ENCODE measurements around the gene BLOC1S4. TPM values are rescaled to one million over a fixed set of nuclear protein-coding genes. Genes with fewer than 3 reads are reported as not detected.
"Not testable (repeated sequence)": the region's sequence is repeated elsewhere in the genome, so short reads cannot be mapped to it uniquely, and the experiment has no call there.

The BLOC1S4 gene
- total RNA-seq, 1 donor from 2014 or later: 21.4 TPM

- Histone ChIP-seq H3K4me3 (ENCODE audit: low read depth, low read length) (no peak overlapping the region), H3K36me3 (ENCODE audit: control insufficient read depth, insufficient read depth, low read length) (no peaks in the 10 kb centered on the region), H3K27me3 (ENCODE audit: control insufficient read depth, insufficient read depth, low read length) (no peaks in the 10 kb centered on the region)
- no peak for DNase-seq (ENCODE audit: low read depth)
- TF ChIP-seq, protein P1, sequence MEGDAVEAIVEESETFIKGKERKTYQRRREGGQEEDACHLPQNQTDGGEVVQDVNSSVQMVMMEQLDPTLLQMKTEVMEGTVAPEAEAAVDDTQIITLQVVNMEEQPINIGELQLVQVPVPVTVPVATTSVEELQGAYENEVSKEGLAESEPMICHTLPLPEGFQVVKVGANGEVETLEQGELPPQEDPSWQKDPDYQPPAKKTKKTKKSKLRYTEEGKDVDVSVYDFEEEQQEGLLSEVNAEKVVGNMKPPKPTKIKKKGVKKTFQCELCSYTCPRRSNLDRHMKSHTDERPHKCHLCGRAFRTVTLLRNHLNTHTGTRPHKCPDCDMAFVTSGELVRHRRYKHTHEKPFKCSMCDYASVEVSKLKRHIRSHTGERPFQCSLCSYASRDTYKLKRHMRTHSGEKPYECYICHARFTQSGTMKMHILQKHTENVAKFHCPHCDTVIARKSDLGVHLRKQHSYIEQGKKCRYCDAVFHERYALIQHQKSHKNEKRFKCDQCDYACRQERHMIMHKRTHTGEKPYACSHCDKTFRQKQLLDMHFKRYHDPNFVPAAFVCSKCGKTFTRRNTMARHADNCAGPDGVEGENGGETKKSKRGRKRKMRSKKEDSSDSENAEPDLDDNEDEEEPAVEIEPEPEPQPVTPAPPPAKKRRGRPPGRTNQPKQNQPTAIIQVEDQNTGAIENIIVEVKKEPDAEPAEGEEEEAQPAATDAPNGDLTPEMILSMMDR (IDR thresholded peaks at IDR 0.05; ENCODE audit: insufficient read depth, low read length, poor library complexity, severe bottlenecking): no peak
Observed at GRCh38 chr4:6723851-6724250, 7.9 kb downstream of the BLOC1S4 start.

- DNase-seq (ENCODE audit: low read depth): no peak
- Histone ChIP-seq H3K4me3 (ENCODE audit: low read depth, low read length) (no peak overlapping the region), H3K27me3 (ENCODE audit: control insufficient read depth, insufficient read depth, low read length) (no peaks in the 10 kb centered on the region), H3K36me3 (ENCODE audit: control insufficient read depth, insufficient read depth, low read length) (no peaks in the 10 kb centered on the region)
- TF ChIP-seq, protein P1 (IDR thresholded peaks at IDR 0.05; ENCODE audit: insufficient read depth, low read length, poor library complexity, severe bottlenecking): no peak
Observed at GRCh38 chr4:6724421-6725111, 8.6 kb downstream of the BLOC1S4 start.

- not testable (repeated sequence) for H3K36me3 ChIP-seq (ENCODE audit: control insufficient read depth, insufficient read depth, low read length); H3K27me3 ChIP-seq (ENCODE audit: control insufficient read depth, insufficient read depth, low read length); DNase-seq (ENCODE audit: low read depth); H3K4me3 ChIP-seq (ENCODE audit: low read depth, low read length)
Observed at GRCh38 chr4:6725427-6725961, 9.5 kb downstream of the BLOC1S4 start.

- Histone ChIP-seq H3K27me3 (ENCODE audit: control insufficient read depth, insufficient read depth, low read length) (no peaks in the 10 kb centered on the region), H3K4me3 (ENCODE audit: low read depth, low read length) (no peak overlapping the region), H3K36me3 (ENCODE audit: control insufficient read depth, insufficient read depth, low read length) (no peaks in the 10 kb centered on the region)
- TF ChIP-seq, protein P1 (IDR thresholded peaks at IDR 0.05; ENCODE audit: insufficient read depth, low read length, poor library complexity, severe bottlenecking): no peak
- no peak for DNase-seq (ENCODE audit: low read depth)
Observed at GRCh38 chr4:6727081-6727942, 11.3 kb downstream of the BLOC1S4 start.

DNA sequence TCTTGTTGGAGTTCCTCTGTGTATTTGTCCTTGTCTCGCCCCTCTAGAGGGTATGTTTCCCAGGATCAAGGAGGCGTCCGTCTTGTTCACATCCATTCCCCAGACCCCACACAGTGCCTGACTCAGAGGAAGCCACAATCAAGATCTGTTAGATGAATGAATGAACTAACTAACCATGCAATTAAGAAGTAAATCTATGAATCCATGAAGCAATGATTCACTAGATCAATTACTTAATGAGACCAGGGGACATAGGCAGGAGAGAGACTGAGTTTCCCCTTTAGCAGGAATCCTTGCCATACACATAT, 11.9 kb downstream of the BLOC1S4 start:
- DNase-seq (ENCODE audit: low read depth): no peak
- Histone ChIP-seq H3K36me3 (ENCODE audit: control insufficient read depth, insufficient read depth, low read length) (no peaks in the 10 kb centered on the region), H3K27me3 (ENCODE audit: control insufficient read depth, insufficient read depth, low read length) (no peaks in the 10 kb centered on the region), H3K4me3 (ENCODE audit: low read depth, low read length) (no peak overlapping the region)
- TF ChIP-seq, protein P1 (IDR thresholded peaks at IDR 0.05; ENCODE audit: insufficient read depth, low read length, poor library complexity, severe bottlenecking): no peak

DNA sequence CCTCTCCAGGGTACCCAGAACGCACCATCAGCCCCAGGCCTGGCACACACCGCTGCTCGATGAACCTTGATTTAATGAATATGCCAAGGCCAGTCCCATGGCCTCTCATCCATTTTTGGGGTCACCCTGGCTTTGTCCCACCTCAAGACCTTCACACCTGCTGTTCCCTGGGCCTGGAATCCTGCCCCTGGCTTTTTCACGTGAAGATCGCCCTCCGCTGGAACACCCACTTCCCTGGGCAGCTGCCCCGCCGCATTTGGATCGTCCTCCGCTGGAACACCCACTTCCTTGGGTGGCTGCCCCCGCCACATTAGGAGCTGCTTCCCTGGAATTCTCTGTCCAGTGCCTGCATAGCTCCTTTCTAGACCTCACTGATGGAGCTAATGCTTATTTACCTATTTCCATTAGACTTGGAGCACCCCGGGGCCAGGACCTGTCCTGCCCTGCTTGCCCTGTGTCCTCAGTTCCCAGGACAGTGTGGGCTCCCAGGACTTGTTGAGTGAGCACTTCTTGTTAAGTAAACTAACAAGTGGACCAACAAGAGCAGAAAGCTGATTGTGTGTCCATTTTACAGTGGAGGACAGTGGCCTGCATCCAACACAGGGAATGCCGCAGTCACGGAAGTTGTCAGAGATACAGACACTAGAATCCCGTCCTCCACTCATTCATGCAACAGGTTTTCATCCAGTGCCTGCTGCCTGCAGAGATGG, 12.5 kb downstream of the BLOC1S4 start:
- TF ChIP-seq, protein P1 (IDR thresholded peaks at IDR 0.05; ENCODE audit: insufficient read depth, low read length, poor library complexity, severe bottlenecking): no peak

More for the DNA sequence above, 12.5 kb downstream of the BLOC1S4 start:
- Histone ChIP-seq H3K36me3 (ENCODE audit: control insufficient read depth, insufficient read depth, low read length) (no peaks in the 10 kb centered on the region), H3K27me3 (ENCODE audit: control insufficient read depth, insufficient read depth, low read length) (no peaks in the 10 kb centered on the region), H3K4me3 (ENCODE audit: low read depth, low read length) (no peak overlapping the region)
- DNase-seq (ENCODE audit: low read depth): no peak

Data from kidney epithelial cell (primary cell).